ENCODE measurements around the gene ZP4. TPM values are rescaled to one million over a fixed set of nuclear protein-coding genes. Genes with fewer than 3 reads are reported as not detected.

Gene ZP4
- total RNA-seq, 1 experiment from 2014 or later: not detected

- H4K91ac ChIP-seq (ENCODE audit: insufficient read length, low read depth, low read length): no peak overlapping the region
- no peak overlapping the region for H3K23ac ChIP-seq (ENCODE audit: insufficient read length, low read depth, low read length)
- Mint-ChIP-seq H3K4me1 (no peaks in the 10 kb centered on the region), H3K27ac (no peak overlapping the region), H3K9me3 (no peaks in the 10 kb centered on the region), H3K27me3 (ENCODE audit: low read depth) (no peaks in the 10 kb centered on the region), H3K36me3 (ENCODE audit: insufficient read depth in 1 of 3, low read depth in 3 of 3) (no peaks in the 10 kb centered on the region), H3K4me3 (no peak overlapping the region)
- H3K4me1 ChIP-seq (ENCODE audit: insufficient read depth, low read length): no peaks in the 10 kb centered on the region
- no peaks in the 10 kb centered on the region for H3K23me2 ChIP-seq (ENCODE audit: insufficient read length, low read depth, low read length, poor library complexity, severe bottlenecking)
- no peak overlapping the region for H3K4ac ChIP-seq (ENCODE audit: low read depth, low read length)
- no peak overlapping the region for H3K9ac ChIP-seq (ENCODE audit: extremely low read depth, insufficient read length, low read length)
- no peak overlapping the region for H3K14ac ChIP-seq (ENCODE audit: insufficient read depth, low read length)
- H4K20me1 ChIP-seq (ENCODE audit: control insufficient read depth, insufficient read depth, insufficient read length): no peaks in the 10 kb centered on the region
- no CpG with 5 or more reads among the region's 4 CpGs for WGBS (ENCODE audit: extremely low coverage, insufficient read length, low lambda C conversion rate)
- H4K5ac ChIP-seq (ENCODE audit: insufficient read length, low read depth, low read length): no peak overlapping the region
- H2BK120ac ChIP-seq (ENCODE audit: low read depth, low read length, poor library complexity, severe bottlenecking): no peak overlapping the region
- H3K56ac ChIP-seq (ENCODE audit: insufficient read length, low read depth, low read length): no peak overlapping the region
- no peak for DNase-seq
- H3K27ac ChIP-seq (ENCODE audit: insufficient read length, low read depth, low read length): no peak overlapping the region
- H2BK12ac ChIP-seq (ENCODE audit: insufficient read length, low read depth, low read length): no peak overlapping the region
- H2BK5ac ChIP-seq (ENCODE audit: insufficient read length, low read length): no peak overlapping the region
- H2BK15ac ChIP-seq (ENCODE audit: low read depth, low read length): no peak overlapping the region
- H4K8ac ChIP-seq (replicated peaks; ENCODE audit: insufficient read length, low read depth, low read length): no peak overlapping the region
- TF ChIP-seq CTCF (conservative IDR thresholded peaks at IDR 0.05): no peak
- no peaks in the 10 kb centered on the region for H3K79me1 ChIP-seq (ENCODE audit: insufficient read depth, low read depth, low read length, poor library complexity, severe bottlenecking)
- H2BK20ac ChIP-seq (ENCODE audit: low read depth, low read length, poor library complexity, severe bottlenecking): no peak overlapping the region
- H2AFZ ChIP-seq (ENCODE audit: low read length): no peak overlapping the region
- H3K18ac ChIP-seq (ENCODE audit: insufficient read length, low read depth, low read length): no peak overlapping the region
- no peak overlapping the region for H3K4me2 ChIP-seq (ENCODE audit: insufficient read depth, insufficient read length, low read length)
- H3K79me2 ChIP-seq (ENCODE audit: insufficient read depth, low read length): no peaks in the 10 kb centered on the region
- H2AK5ac ChIP-seq (ENCODE audit: insufficient read length, low read length): no peak overlapping the region
- no peaks in the 10 kb centered on the region for H3K9me3 ChIP-seq (ENCODE audit: control insufficient read depth, low read depth, low read length)
- no peaks in the 10 kb centered on the region for H3K27me3 ChIP-seq (ENCODE audit: insufficient read depth, low read length)
- no peak overlapping the region for H3T11ph ChIP-seq (ENCODE audit: low read length)
Measured at GRCh38 chr1:237931581-237931980, 40.9 kb upstream of the ZP4 start.

All from H9 (cell line).